Epithelial cell of umbilical artery (primary cell): Measurements from ENCODE around the gene PAK4. TPM values are rescaled to one million over a fixed set of nuclear protein-coding genes. Genes with fewer than 3 reads are reported as not detected.

Source experiments
- total RNA-seq: library from RNA; depleted of rRNA; stranded (reverse); fragments of >200 nt; gene quantifications from 2 replicates; pipeline ENCODE4 v1.2.3, GENCODE V29; 2014

The PAK4 gene
- total RNA-seq: 6.8 TPM in 2 replicates

GRCh38 chr19:39125554-39126311 lies at the start of gene PAK4:
TSS of gene PAK4 (plus strand) at chr19:39125786. CDS start at chr19:39169554, 43,768 bp downstream.

DNA sequence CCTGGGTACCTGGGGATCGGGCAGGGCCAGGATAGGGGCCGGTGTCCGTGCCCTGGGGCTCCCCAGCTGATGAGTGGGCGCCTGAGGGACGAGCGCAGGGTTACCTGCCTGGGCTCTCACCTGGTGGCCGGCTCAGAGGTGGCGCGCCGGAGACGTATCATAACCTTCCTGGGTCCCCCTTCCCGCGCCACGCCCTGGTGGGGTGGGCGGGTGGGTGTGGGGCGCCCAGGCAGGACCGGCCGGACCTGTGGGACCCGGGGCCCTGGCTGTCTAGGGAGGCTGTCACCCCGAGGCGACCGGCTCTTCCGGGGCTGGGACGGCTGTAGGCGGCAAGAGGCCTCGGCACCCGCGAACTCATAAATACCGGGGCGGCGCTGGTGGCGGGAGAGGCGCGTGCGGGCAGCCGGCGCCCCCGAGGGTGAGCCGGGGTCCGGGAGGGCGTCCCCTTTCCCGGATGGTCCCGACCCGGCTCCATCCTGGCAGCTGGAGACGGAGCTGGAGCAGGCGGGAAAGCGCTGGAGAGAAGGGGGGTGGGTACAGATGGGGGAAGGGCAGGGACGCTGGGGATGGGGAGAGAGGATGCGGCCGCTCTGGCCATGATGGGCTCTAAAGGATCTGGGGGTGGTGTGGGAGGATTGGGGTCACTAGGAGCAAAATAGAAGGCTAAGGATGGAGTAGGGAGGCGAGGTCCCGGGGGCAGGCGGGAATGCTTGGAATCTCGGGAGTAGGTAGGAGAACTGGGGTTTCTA lies 41.4 kb upstream of the PAK4 start, which contains the start of gene ACP7:
ACP7 (plus strand) TSS at position 386 of the 749 bp plus-strand sequence. CDS start 902 bp downstream, outside the sequence.

DNA sequence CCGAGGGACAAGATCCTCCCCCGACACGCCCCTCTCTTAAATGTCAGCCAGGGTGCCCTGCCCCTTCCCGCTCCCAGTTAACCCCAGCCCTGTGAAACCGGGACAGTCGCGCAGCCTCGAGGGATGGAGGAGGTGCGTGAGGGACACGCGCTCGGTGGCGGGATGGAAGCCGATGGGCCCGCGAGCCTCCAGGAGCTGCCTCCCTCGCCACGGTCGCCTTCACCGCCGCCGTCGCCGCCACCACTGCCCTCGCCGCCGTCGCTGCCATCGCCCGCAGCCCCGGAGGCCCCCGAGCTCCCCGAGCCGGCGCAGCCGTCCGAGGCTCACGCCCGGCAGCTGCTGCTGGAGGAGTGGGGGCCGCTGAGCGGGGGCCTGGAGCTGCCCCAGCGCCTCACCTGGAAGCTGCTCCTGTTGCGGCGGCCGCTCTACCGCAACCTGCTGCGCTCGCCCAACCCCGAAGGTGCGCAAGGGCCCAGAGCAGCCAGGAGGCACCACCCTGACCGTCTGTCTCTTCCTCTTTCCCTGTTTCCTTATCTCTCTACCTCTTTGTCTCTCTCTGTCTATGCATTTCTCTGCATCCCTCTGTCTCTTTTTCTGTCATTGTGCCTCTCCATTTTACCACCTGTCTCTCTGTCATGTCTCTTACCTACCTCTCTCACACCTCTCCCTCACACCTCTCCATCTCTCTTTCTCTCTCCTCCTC lies 71.4 kb downstream of the PAK4 start, which contains the start of gene NCCRP1:
NCCRP1 (plus strand) TSS at position 105 of the 703 bp plus-strand sequence; CDS start at position 124, 19 bp downstream.

DNA sequence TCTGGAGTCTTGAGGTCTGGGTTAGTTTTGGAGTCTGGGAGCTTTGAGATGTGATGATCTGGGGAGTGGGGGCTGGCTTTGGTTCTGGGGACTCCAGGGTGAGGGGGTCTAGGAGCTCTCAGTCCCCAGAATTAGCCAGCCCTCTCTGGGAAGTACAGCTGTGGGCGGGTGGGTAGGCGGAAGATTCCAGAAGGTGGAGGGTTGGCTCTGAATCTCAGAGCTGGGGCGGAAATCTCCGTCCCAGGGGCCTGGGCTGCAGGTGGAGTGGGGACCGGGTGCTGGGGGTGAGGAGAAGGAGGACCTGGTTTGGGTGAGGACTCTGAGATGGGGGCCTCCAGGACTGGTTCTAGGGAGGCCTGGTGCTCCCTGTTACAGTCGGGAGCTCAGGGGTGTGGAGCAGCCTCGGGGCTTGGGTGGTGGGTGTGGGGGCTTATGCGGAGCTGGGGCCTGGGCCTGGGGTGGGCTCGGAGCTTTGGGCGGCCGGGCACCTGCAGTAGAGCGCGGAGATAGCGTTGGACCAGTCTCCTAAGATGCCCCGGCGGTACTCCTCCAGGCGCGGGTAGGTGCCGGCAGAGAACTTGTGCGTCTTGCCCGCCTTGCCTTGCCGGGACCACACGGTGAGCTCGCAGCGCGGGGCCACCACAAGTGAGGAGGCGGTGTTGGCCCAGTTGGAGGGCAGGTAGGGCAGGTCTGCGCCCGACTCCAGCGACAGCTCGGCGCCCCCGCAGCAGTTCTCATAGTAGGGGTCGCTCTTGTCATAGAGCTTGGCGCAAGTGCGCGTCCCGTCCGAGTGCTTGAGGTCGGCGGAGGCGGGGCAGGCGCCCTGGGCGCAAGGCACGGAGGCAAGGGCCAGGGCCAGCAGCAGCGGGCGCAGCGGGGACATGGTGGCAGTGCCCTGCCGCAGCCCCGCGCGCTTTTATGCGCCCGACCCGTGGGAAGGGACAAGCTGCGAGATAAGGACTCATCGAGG lies 78.1 kb downstream of the PAK4 start, which contains the start of gene SYCN:
SYCN (minus strand) TSS at position 892 of the 970 bp plus-strand sequence; CDS start at position 883, 9 bp downstream.

Other genes with a start within 250 kb of the PAK4 start
- 7.5 and 8.1 TPM in 2 replicates for gene RINL, start 247.5 kb upstream of the PAK4 start, total RNA-seq
- gene SIRT2, start 226.2 kb upstream of the PAK4 start, total RNA-seq: 58.1 and 64.9 TPM in 2 replicates
- 10.0 and 14.9 TPM in 2 replicates for gene NFKBIB, start 225.8 kb upstream of the PAK4 start, total RNA-seq
- gene CCER2, start 213.6 kb upstream of the PAK4 start, total RNA-seq: not detected in 2 replicates
- 14.6 and 15.9 TPM in 2 replicates for gene SARS2, start 195.0 kb upstream of the PAK4 start, total RNA-seq
- gene MRPS12, start 194.8 kb upstream of the PAK4 start, total RNA-seq: 43.2 and 61.1 TPM in 2 replicates
- gene FBXO17, start 150.0 kb upstream of the PAK4 start, total RNA-seq: 19.3 and 21.8 TPM in 2 replicates
- 1.2 and 1.6 TPM in 2 replicates for gene FBXO27, start 93.2 kb upstream of the PAK4 start, total RNA-seq
- under 0.01 TPM in 1 of 2 replicates, not detected in the other for gene ACP7, start 41.4 kb upstream of the PAK4 start, total RNA-seq
- gene NCCRP1, start 71.2 kb downstream of the PAK4 start, total RNA-seq: not detected in 2 replicates
- gene SYCN, start 78.5 kb downstream of the PAK4 start, total RNA-seq: not detected in 2 replicates
- gene IFNL3, start 119.2 kb downstream of the PAK4 start, total RNA-seq: not detected in 2 replicates
- 0.30 TPM in 1 of 2 replicates, not detected in the other for gene IFNL4, start 123.1 kb downstream of the PAK4 start, total RNA-seq
- gene IFNL2, start 142.6 kb downstream of the PAK4 start, total RNA-seq: not detected in 2 replicates
- not detected in 2 replicates for gene IFNL1, start 170.6 kb downstream of the PAK4 start, total RNA-seq
- under 0.01 and 0.15 TPM in 2 replicates for gene LRFN1, start 195.1 kb downstream of the PAK4 start, total RNA-seq
- gene GMFG, start 210.3 kb downstream of the PAK4 start, total RNA-seq: 16.3 and 45.5 TPM in 2 replicates
- 19.8 and 23.7 TPM in 2 replicates for gene SAMD4B, start 216.6 kb downstream of the PAK4 start, total RNA-seq